OCI-LY3 (cell line): Measurements from ENCODE around the gene MIER1.

Experiments used
- EZH2phosphoT487 ChIP-seq: fragments of 200-600 bp; shearing (Covaris generic); IDR thresholded peaks from 2 replicates; pipeline ENCODE4 v1.6.1; 2018; ENCODE audit warnings: antibody characterized with exemption, mixed run types, low read depth
- TF ChIP-seq, protein P1 (sequence below): fragments of 200-600, 300-600 bp; sonication (generic); IDR thresholded peaks from 2 replicates; pipeline ENCODE4 v1.5.1; 2014; ENCODE audit warnings: antibody characterized with exemption, low read length, low read depth

DNA sequence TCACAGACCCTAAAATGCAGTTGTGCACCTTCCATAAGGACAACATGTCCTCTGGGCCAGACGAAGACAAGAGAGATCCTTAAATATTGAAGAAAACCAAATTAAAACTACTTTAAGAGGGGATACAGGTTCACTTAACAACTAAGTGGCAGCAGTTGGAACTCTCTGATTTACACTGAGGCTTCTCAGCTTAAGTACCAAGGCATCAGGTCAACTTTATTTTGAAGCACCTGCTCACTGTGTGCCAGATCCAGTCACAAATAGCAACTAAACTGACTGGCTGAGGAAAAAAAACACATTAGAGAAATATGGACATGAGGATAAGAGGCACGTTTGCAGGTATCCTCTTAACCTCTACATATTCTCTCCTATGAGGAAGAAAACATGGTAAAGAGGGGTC, 96.0 kb downstream of the MIER1 start:
- TF ChIP-seq, protein P1, sequence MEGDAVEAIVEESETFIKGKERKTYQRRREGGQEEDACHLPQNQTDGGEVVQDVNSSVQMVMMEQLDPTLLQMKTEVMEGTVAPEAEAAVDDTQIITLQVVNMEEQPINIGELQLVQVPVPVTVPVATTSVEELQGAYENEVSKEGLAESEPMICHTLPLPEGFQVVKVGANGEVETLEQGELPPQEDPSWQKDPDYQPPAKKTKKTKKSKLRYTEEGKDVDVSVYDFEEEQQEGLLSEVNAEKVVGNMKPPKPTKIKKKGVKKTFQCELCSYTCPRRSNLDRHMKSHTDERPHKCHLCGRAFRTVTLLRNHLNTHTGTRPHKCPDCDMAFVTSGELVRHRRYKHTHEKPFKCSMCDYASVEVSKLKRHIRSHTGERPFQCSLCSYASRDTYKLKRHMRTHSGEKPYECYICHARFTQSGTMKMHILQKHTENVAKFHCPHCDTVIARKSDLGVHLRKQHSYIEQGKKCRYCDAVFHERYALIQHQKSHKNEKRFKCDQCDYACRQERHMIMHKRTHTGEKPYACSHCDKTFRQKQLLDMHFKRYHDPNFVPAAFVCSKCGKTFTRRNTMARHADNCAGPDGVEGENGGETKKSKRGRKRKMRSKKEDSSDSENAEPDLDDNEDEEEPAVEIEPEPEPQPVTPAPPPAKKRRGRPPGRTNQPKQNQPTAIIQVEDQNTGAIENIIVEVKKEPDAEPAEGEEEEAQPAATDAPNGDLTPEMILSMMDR: no peak
- TF ChIP-seq EZH2phosphoT487: no peak
